ENCODE results near the gene DSE.

DNA sequence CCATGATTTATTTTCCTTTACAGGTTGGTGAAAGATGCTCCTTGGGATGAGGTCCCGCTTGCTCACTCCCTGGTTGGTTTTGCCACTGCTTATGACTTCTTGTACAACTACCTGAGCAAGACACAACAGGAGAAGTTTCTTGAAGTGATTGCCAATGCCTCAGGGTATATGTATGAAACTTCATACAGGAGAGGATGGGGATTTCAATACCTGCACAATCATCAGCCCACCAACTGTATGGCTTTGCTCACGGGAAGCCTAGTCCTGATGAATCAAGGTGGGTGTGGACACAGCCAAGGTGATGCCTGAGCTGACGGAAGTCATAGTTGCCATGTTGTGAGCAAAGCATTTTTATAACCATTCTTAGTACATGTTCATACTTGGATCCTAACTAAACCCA, 55.8 kb downstream of the DSE start:
- TF ChIP-seq, protein P1, sequence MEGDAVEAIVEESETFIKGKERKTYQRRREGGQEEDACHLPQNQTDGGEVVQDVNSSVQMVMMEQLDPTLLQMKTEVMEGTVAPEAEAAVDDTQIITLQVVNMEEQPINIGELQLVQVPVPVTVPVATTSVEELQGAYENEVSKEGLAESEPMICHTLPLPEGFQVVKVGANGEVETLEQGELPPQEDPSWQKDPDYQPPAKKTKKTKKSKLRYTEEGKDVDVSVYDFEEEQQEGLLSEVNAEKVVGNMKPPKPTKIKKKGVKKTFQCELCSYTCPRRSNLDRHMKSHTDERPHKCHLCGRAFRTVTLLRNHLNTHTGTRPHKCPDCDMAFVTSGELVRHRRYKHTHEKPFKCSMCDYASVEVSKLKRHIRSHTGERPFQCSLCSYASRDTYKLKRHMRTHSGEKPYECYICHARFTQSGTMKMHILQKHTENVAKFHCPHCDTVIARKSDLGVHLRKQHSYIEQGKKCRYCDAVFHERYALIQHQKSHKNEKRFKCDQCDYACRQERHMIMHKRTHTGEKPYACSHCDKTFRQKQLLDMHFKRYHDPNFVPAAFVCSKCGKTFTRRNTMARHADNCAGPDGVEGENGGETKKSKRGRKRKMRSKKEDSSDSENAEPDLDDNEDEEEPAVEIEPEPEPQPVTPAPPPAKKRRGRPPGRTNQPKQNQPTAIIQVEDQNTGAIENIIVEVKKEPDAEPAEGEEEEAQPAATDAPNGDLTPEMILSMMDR (IDR thresholded peaks at IDR 0.05), result no peak
- TF ChIP-seq EZH2 (IDR thresholded peaks at IDR 0.05; ENCODE audit: borderline replicate concordance, insufficient read depth, low read depth, low read length, poor library complexity, severe bottlenecking), result no peak
